ENCODE results near the gene FOLR3.

FOLR3 gene

DNA sequence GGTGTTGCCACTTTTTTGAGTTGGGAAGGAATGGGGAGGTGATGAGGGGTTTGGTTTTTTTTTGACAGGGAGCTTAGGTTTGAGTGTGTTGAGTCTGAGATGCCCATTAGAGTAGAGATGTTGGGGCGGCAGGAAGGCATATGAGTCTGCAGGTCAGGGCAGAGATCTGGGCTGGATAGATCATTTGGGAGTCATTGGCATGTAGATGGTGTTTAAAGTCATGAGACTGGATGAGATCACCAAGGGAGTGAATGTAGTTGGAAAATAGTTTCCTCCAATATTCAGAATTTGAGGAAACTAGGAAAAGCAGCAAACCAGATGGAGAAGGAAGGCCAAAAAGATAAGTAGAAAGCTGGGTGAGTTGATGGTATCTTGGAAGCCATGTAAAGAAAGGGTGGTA is 21.0 kb upstream of the FOLR3 start:
- TF ChIP-seq, protein P1, sequence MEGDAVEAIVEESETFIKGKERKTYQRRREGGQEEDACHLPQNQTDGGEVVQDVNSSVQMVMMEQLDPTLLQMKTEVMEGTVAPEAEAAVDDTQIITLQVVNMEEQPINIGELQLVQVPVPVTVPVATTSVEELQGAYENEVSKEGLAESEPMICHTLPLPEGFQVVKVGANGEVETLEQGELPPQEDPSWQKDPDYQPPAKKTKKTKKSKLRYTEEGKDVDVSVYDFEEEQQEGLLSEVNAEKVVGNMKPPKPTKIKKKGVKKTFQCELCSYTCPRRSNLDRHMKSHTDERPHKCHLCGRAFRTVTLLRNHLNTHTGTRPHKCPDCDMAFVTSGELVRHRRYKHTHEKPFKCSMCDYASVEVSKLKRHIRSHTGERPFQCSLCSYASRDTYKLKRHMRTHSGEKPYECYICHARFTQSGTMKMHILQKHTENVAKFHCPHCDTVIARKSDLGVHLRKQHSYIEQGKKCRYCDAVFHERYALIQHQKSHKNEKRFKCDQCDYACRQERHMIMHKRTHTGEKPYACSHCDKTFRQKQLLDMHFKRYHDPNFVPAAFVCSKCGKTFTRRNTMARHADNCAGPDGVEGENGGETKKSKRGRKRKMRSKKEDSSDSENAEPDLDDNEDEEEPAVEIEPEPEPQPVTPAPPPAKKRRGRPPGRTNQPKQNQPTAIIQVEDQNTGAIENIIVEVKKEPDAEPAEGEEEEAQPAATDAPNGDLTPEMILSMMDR (conservative IDR thresholded peaks at IDR 0.05) = no peak
- H3K27ac ChIP-seq = no peak overlapping the region

DNA sequence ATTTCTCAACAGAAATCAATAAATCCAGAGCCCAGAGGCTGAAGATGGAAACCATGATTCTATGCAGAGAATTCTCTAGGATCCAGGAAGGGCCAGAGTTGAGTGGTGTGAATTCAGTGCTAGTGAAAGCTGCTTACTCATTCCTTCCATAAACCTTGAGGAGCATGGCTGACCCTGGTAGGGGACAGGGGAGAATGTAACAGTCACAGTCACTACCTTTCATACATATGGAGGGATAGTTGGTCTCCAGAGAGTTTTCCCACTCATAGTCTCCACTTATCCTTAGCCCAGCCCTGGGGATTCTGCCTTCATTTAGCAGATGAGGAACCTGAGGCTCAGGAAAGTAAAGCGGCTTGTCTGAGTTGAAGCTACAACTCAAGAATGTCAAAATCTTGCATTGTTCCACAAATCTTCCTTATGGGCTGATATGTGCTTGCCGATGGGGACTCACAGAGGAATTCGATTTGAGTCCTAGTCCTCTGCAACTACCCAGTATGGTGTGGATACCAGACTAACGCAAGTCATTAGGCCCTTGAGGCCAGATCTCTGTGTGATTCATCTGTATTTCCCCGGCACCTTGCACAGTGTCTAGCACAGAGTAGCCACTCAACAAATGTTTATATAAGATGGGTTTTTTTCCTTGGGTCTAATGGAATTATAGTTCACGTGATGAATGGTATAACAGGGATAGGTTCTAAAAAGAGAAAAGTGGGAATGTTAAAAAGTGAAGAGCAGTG is 19.3 kb upstream of the FOLR3 start:
- H3K27ac ChIP-seq = no peak overlapping the region
- TF ChIP-seq, protein P1 (conservative IDR thresholded peaks at IDR 0.05) = no peak

DNA sequence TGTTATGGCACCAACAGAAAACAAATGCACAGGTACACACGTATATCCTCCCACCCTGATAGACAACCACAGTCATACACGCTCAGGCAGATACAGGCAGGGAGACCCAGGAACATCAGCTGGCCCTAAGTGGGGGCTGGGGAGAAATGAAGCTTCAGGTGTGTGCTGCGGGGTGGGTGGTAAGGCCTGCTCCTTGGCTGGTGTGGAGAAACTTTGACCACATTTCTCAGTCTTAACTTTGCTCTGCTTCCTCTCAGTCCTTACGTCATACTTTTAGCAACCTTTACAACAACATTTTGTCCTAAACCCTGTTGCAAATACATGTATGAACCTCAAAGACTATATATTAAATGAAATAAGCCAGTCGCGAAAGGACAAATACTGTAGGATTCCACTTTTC is 16.3 kb upstream of the FOLR3 start:
- TF ChIP-seq, protein P1 (conservative IDR thresholded peaks at IDR 0.05) = no peak
- no peak overlapping the region for H3K27ac ChIP-seq

DNA sequence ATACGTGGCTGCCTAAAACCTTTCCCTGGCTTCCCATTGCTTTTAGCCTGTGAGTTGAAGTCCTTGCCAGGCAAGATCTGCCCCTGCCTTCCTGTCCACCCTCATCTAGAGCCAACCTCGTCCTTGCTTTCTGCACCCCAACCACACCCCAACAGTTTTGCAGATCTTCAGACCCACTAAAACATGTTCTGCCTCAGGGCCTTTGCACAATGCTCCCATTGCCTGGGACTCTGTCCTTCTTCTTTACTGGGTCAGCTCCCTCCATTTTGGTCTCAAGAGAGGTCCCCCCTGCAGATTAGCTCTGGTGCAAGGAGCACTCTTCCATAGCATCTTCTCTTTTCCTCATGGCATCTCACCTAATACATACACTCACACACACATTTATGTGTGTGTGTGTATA is 14.6 kb upstream of the FOLR3 start:
- H3K27ac ChIP-seq = no peak overlapping the region
- TF ChIP-seq, protein P1 (conservative IDR thresholded peaks at IDR 0.05) = no peak

DNA sequence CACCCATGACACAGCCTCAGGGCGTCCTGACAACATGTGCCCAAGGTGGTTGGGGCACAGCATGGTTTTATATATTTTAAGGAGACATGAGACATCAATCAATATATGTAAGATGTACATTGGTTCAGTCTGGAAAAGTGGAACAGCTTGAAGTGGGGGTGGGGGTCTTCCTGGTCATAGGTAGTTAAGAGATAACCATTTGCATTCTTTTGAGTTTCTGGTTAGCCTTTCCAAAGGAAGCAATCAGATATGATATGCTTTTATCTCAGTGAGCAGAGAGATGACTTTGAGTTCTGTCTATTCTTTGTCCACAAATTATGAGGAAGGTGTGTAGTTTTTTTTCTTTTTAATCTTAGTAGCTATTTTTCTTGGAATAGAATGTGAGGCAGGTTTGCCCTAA is 12.9 kb upstream of the FOLR3 start:
- H3K27ac ChIP-seq = no peak overlapping the region
- TF ChIP-seq, protein P1 (conservative IDR thresholded peaks at IDR 0.05) = no peak

DNA sequence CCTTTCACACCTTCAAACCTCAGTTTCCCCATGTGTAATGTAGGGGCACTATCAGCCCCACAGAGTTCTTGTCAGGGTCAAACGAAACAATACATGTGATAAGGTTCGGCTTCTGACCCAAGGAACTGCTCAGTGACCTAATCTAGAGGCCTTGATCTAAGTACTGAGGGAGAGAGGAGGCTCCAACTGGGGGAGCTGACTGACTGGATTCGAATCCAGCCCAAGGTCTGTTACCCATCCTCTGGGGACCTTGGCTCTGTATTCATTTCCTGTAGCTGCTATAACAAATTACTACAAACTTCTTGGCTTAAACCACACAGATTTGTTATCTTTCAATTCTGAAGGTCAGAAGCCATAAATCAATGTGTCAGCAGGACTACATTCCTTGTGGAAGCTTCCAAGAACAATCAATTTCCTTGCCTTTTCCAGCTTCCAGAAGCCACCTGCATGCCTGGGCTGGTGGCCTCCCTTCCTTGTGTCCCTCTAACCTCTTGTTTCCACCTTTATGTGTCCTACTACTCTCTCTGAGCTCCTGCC is 12.3 kb upstream of the FOLR3 start:
- TF ChIP-seq, protein P1 (conservative IDR thresholded peaks at IDR 0.05) = no peak

DNA sequence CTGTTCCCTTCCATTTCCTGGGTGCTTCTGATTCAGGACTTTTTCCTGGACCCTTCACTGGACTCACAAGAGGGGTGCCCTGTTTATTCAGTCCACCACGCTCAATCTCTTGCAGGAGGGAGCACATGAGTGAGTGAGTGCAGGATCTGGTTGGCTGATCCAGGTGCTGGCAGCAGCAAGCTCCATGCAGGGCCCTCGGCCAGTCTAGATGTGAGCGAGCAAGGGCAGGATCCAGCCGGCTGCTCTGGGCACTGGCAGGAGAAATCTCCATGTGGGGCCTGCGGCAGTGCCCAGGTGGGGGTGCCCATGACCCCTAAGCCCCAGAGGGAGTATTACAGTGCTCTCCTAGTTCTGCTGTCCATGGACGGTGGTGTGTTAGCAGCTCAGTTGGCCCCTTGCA is 11.5 kb upstream of the FOLR3 start:
- H3K27ac ChIP-seq = no peak overlapping the region
- TF ChIP-seq, protein P1 (conservative IDR thresholded peaks at IDR 0.05) = no peak

More for the DNA sequence above, 12.3 kb upstream of the FOLR3 start:
- no peak overlapping the region for H3K27ac ChIP-seq

Data from VCaP (cell line).